A549 (cell line): ENCODE results near the gene TARP.
A peak's percentile ranks its signal among the peaks of the same experiment; 100 is the strongest.

Source experiments
- ATAC-seq, 2 experiments: fragments of 200-7000 bp in 1 of 2; fragments of >200 bp in 1 of 2; cut with Nextera tagmentation in 1 of 2; cut with Tn5 transposase in 1 of 2; 3 replicates each; pipeline versions ENCODE4 v1.8.0 to v1.9.1; 2018 to 2020; ENCODE audit warnings: mild to moderate bottlenecking in 1 of 2, moderate library complexity in 1 of 2
- CTCF ChIA-PET: fragments of 300-600 bp; sonication (Branson Sonifier 250); formaldehyde crosslinking; extraction: SDS; loops from one replicate; lab custom pipeline; 2021; ENCODE audit warnings: antibody characterized with exemption, inconsistent platforms; lab: Yijun Ruan, JAX
- POLR2A ChIA-PET: fragments of 350-600 bp; formaldehyde crosslinking; extraction: SDS; loops from one replicate; lab custom pipeline; 2021; ENCODE audit warnings: antibody characterized with exemption, inconsistent platforms; lab: Yijun Ruan, JAX
- DNase-seq, 2 experiments: peaks; one replicate each; pipeline versions ENCODE4 v3.0.0 to v3.0.0-alpha.2; 2011 to 2016; ENCODE audit warnings: low read depth in 1 of 2, low spot score in 1 of 2
- FAIRE-seq: peaks from 2 replicates; lab custom pipeline; 2011; peaks lifted over from hg19 to GRCh38; lab: Jason Lieb, UNC
- H3K27ac ChIP-seq, 2 experiments: fragments of >200 bp; sonication (Bioruptor Twin); formaldehyde crosslinking; 3 replicates each; pipeline ENCODE4 v1.5.1; 2016 to 2017
- H3K4me1 ChIP-seq: fragments of >200 bp; sonication (Bioruptor Twin); formaldehyde crosslinking; 3 replicates; pipeline ENCODE4 v1.6.1; 2016
- H3K4me2 ChIP-seq: fragments of >200 bp; sonication (Bioruptor Twin); formaldehyde crosslinking; 3 replicates; pipeline ENCODE4 v1.6.1; 2016
- H3K4me3 ChIP-seq: fragments of >200 bp; sonication (Bioruptor Twin); formaldehyde crosslinking; 3 replicates; pipeline ENCODE4 v1.5.1; 2016
- H3K9me3 ChIP-seq: fragments of >200 bp; sonication (Bioruptor Twin); formaldehyde crosslinking; 3 replicates; pipeline ENCODE4 v1.6.1; 2016
- BHLHE40 ChIP-seq: IDR thresholded peaks from 2 replicates; pipeline ENCODE4 v1.6.1; 2012; ENCODE audit warnings: low read depth, low read length, inconsistent platforms
- CBX2 ChIP-seq: fragments of 200-600 bp; sonication (generic); IDR thresholded peaks from 2 replicates; pipeline ENCODE4 v1.6.1; 2016; ENCODE audit warnings: low read depth, mild to moderate bottlenecking, borderline replicate concordance
- CHD4 ChIP-seq: fragments of 200-600 bp; sonication (generic); IDR thresholded peaks from 2 replicates; pipeline ENCODE4 v1.6.1; 2016; ENCODE audit warnings: antibody characterized with exemption, mild to moderate bottlenecking, borderline replicate concordance
- EP300 ChIP-seq, 2 experiments: fragments of >200 bp; sonication (Bioruptor Twin); formaldehyde crosslinking; IDR thresholded peaks; 2 replicates in 1 of 2; 3 replicates in 1 of 2; pipeline ENCODE4 v1.6.1; 2016 to 2017
- JUNB ChIP-seq: fragments of >200 bp; sonication (Bioruptor Twin); formaldehyde crosslinking; IDR thresholded peaks from 2 replicates; pipeline ENCODE4 v1.6.1; 2016
- MAFK ChIP-seq: fragments of 450-650 bp; IDR thresholded peaks from 2 replicates; pipeline ENCODE4 v1.6.1; 2014; ENCODE audit not compliant: partially characterized antibody
- MAZ ChIP-seq: fragments of 150-350 bp; IDR thresholded peaks from 2 replicates; pipeline ENCODE4 v1.6.1; 2014; ENCODE audit warnings: antibody characterized with exemption, low read depth, low read length, borderline replicate concordance
- NR3C1 ChIP-seq: fragments of >200 bp; sonication (Bioruptor Twin); formaldehyde crosslinking; IDR thresholded peaks from 3 replicates; pipeline ENCODE4 v1.6.1; 2017
- PHF8 ChIP-seq: fragments of 200-600 bp; sonication (generic); IDR thresholded peaks from 2 replicates; pipeline ENCODE4 v1.6.1; 2016; ENCODE audit warnings: low read depth, mild to moderate bottlenecking, antibody characterized with exemption, moderate library complexity, borderline replicate concordance
- RAD21 ChIP-seq, 2 experiments: fragments of >200 bp in 1 of 2; sonication (Bioruptor Twin) in 1 of 2; formaldehyde crosslinking in 1 of 2; IDR thresholded peaks in 1 of 2; conservative IDR thresholded peaks in 1 of 2; 2 replicates in 1 of 2; 3 replicates in 1 of 2; pipeline ENCODE4 v1.6.1; 2012 to 2018; ENCODE audit warnings: inconsistent platforms in 1 of 2
- SMC3 ChIP-seq: fragments of >200 bp; sonication (Bioruptor Twin); formaldehyde crosslinking; IDR thresholded peaks from 3 replicates; pipeline ENCODE4 v1.6.1; 2018; ENCODE audit warnings: inconsistent platforms
- SREBF2 ChIP-seq: fragments of 450-650 bp; IDR thresholded peaks from 2 replicates; pipeline ENCODE4 v1.6.1; 2014; ENCODE audit warnings: mild to moderate bottlenecking, moderate library complexity
- WGBS: methylation state at CpG from one replicate; pipeline ENCODE4 v1.1.6; 2017; ENCODE audit errors: missing lambda C conversion rate; 5-methylcytosine and 5-hydroxymethylcytosine counted together
- TF ChIP-seq, protein P1 (sequence below): fragments of 200-600 bp; sonication (generic); IDR thresholded peaks from 2 replicates; pipeline ENCODE4 v1.6.1; 2016; ENCODE audit warnings: antibody characterized with exemption, mild to moderate bottlenecking, moderate library complexity
- TF ChIP-seq, protein P2 (sequence below): fragments of >200 bp; sonication (Bioruptor Twin); formaldehyde crosslinking; IDR thresholded peaks from 3 replicates; pipeline ENCODE4 v1.5.1; 2016
- TF ChIP-seq, protein P3 (sequence below): IDR thresholded peaks from 2 replicates; pipeline ENCODE4 v1.6.1; 2012; ENCODE audit warnings: low read depth, borderline replicate concordance
- TF ChIP-seq, protein P4 (sequence below): fragments of 150-350 bp; IDR thresholded peaks from 2 replicates; pipeline ENCODE4 v1.6.1; 2014; ENCODE audit warnings: low read depth, mild to moderate bottlenecking, low read length
- TF ChIP-seq, protein P5 (sequence below): fragments of 250-450 bp; sonication (Bioruptor Pico); IDR thresholded peaks from 2 replicates; pipeline ENCODE4 v1.5.0; 2020; ENCODE audit warnings: low read depth, mild to moderate bottlenecking, moderate library complexity

The TARP gene

DNA sequence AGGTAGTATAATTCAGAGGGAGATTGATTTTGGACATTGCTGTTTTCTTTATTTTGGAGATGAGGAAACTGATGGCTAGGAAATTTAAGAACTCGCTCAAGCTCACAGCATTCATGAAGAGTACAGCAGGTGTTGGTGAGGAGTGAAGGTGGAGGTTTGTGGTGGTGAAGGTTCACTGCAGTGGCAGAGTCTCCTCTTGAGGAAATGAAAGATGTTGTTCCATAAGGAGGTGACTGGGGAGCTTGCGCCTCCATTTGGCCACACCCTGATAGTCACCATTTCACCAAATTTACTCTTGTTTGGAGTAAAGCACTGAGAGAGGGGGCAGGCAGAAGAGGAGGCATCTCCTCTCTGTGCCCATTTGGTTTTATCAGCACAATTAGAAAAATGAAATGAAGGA lies 46.4 kb upstream of the TARP start (continued):
- TF ChIP-seq, protein P1, sequence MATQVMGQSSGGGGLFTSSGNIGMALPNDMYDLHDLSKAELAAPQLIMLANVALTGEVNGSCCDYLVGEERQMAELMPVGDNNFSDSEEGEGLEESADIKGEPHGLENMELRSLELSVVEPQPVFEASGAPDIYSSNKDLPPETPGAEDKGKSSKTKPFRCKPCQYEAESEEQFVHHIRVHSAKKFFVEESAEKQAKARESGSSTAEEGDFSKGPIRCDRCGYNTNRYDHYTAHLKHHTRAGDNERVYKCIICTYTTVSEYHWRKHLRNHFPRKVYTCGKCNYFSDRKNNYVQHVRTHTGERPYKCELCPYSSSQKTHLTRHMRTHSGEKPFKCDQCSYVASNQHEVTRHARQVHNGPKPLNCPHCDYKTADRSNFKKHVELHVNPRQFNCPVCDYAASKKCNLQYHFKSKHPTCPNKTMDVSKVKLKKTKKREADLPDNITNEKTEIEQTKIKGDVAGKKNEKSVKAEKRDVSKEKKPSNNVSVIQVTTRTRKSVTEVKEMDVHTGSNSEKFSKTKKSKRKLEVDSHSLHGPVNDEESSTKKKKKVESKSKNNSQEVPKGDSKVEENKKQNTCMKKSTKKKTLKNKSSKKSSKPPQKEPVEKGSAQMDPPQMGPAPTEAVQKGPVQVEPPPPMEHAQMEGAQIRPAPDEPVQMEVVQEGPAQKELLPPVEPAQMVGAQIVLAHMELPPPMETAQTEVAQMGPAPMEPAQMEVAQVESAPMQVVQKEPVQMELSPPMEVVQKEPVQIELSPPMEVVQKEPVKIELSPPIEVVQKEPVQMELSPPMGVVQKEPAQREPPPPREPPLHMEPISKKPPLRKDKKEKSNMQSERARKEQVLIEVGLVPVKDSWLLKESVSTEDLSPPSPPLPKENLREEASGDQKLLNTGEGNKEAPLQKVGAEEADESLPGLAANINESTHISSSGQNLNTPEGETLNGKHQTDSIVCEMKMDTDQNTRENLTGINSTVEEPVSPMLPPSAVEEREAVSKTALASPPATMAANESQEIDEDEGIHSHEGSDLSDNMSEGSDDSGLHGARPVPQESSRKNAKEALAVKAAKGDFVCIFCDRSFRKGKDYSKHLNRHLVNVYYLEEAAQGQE, result no peak
- TF ChIP-seq EP300 (IDR thresholded peaks at IDR 0.05), result no peak
- no peak for TF ChIP-seq BHLHE40
- TF ChIP-seq MAFK, result no peak

DNA sequence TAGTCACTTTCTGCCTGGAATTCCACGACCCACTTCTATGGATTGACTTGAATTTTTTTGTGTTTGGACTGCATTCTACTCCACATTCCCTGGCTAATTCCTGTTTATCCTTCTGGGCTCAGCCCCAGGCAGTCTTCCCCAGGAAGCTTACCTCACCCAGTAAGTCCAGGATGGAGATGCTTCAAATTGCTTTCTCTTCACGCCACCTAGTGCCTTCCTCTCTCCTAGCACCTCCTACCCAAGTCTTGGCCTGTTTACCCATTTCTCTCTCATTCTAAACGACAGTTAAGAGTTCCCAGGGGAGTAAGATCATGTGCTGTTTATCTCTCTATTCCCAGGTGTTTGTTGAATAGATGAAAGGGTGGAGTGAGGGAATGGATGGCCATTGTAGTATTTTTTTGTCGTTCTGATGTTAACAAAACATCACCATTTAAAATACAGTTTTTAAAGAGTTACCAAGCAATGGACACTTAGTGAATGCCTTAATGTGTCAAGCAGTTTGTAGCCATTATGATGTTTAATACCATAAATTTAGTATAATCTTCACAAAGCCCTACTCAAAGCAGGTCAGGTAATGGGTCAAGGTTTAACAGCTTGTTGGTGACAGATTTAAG lies 45.5 kb upstream of the TARP start:
- DNase-seq, result peak; percentile 61 to 79
- TF ChIP-seq, protein P2, sequence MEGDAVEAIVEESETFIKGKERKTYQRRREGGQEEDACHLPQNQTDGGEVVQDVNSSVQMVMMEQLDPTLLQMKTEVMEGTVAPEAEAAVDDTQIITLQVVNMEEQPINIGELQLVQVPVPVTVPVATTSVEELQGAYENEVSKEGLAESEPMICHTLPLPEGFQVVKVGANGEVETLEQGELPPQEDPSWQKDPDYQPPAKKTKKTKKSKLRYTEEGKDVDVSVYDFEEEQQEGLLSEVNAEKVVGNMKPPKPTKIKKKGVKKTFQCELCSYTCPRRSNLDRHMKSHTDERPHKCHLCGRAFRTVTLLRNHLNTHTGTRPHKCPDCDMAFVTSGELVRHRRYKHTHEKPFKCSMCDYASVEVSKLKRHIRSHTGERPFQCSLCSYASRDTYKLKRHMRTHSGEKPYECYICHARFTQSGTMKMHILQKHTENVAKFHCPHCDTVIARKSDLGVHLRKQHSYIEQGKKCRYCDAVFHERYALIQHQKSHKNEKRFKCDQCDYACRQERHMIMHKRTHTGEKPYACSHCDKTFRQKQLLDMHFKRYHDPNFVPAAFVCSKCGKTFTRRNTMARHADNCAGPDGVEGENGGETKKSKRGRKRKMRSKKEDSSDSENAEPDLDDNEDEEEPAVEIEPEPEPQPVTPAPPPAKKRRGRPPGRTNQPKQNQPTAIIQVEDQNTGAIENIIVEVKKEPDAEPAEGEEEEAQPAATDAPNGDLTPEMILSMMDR, result peak; percentile 74
- TF ChIP-seq SMC3 (peak; percentile 60), RAD21 (conservative IDR thresholded peaks at IDR 0.05 in 1 of 2, IDR thresholded peaks at IDR 0.05 in 1 of 2) (peak; percentile 80 to 86), CBX2 (no peak)
- TF ChIP-seq, all 56 proteins: peak for 3
- Histone ChIP-seq H3K4me3 (no peak overlapping the region), H3K4me1 (peaks cover 13% of the 10 kb centered on the region; the same call in 2 of the 3 replicates), H3K27ac (no peak overlapping the region), H3K9me3 (no peaks in the 10 kb centered on the region), H3K4me2 (0 out of 3 replicates have a peak overlapping the region, but pooled peaks have one; percentile 26)
- ChIA-PET CTCF (interaction anchor here (0.5 to 8.8 kb wide), 30 partner anchors 9 to 1084 kb away, joined by 3 to 51 read pairs (median 3); partner anchors contain the start of gene SFRP4), POLR2A (interaction anchor here (0.7 to 1.5 kb wide), 2 partner anchors 103 to 402 kb away, joined by 3 to 4 read pairs; partner anchors contain the start of gene SFRP4)
- WGBS, result 2% methylated on average over 4 of the region's 4 CpGs
- ATAC-seq (peak; percentile 95 to 98), FAIRE-seq (peak; percentile 77)

DNA sequence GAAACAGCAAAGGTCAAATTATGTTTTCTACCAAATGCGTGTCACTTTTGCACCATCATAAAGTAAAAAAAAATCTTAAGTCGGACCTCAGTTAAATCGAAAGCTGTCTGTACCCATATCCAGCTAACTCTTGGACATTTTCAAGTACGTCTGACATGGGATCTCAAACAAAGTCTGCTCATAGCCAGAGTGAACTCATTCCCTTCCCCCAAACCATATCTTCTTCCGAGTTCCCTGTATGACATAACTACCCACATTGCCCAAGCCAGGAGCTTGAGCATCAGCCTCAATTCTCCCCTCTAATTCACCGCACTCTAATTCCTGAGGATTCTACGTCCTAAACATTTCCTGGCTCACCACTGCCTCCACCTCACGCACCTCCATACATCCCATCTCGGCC lies 44.8 kb upstream of the TARP start:
- Histone ChIP-seq H3K4me3 (no peak overlapping the region), H3K4me1 (peaks cover 13% of the 10 kb centered on the region; the same call in 2 of the 3 replicates), H3K9me3 (no peaks in the 10 kb centered on the region), H3K27ac (no peak overlapping the region), H3K4me2 (0 out of 3 replicates have a peak overlapping the region, but pooled peaks have one; percentile 26)
- FAIRE-seq (no peak), DNase-seq (no peak), ATAC-seq (no peak)
- TF ChIP-seq CHD4, result no peak
- TF ChIP-seq SREBF2, result no peak
- TF ChIP-seq PHF8, result no peak
- TF ChIP-seq NR3C1, result no peak
- TF ChIP-seq MAZ, result no peak
- TF ChIP-seq, protein P3, sequence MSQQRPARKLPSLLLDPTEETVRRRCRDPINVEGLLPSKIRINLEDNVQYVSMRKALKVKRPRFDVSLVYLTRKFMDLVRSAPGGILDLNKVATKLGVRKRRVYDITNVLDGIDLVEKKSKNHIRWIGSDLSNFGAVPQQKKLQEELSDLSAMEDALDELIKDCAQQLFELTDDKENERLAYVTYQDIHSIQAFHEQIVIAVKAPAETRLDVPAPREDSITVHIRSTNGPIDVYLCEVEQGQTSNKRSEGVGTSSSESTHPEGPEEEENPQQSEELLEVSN, result no peak
- TF ChIP-seq, protein P4, sequence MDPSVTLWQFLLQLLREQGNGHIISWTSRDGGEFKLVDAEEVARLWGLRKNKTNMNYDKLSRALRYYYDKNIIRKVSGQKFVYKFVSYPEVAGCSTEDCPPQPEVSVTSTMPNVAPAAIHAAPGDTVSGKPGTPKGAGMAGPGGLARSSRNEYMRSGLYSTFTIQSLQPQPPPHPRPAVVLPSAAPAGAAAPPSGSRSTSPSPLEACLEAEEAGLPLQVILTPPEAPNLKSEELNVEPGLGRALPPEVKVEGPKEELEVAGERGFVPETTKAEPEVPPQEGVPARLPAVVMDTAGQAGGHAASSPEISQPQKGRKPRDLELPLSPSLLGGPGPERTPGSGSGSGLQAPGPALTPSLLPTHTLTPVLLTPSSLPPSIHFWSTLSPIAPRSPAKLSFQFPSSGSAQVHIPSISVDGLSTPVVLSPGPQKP, result no peak
- no peak for TF ChIP-seq SMC3
- no peak for TF ChIP-seq RAD21 (conservative IDR thresholded peaks at IDR 0.05 in 1 of 2, IDR thresholded peaks at IDR 0.05 in 1 of 2)
- TF ChIP-seq, protein P5, sequence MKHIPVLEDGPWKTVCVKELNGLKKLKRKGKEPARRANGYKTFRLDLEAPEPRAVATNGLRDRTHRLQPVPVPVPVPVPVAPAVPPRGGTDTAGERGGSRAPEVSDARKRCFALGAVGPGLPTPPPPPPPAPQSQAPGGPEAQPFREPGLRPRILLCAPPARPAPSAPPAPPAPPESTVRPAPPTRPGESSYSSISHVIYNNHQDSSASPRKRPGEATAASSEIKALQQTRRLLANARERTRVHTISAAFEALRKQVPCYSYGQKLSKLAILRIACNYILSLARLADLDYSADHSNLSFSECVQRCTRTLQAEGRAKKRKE (CRISPR knock-in tag), result no peak
- TF ChIP-seq JUNB, result no peak
- 81% methylated on average over 9 of the region's 9 CpGs for WGBS
- CTCF ChIA-PET, result interaction anchor here (0.5 to 8.8 kb wide), 22 partner anchors 9 to 417 kb away, joined by 3 to 51 read pairs (median 4); partner anchors contain the start of gene SFRP4
- POLR2A ChIA-PET, result interaction anchor here (0.7 to 1.5 kb wide), 2 partner anchors 103 to 401 kb away, joined by 3 to 4 read pairs; partner anchors contain the start of gene SFRP4
